Measurements from ENCODE around the gene TMEM30B.

DNA sequence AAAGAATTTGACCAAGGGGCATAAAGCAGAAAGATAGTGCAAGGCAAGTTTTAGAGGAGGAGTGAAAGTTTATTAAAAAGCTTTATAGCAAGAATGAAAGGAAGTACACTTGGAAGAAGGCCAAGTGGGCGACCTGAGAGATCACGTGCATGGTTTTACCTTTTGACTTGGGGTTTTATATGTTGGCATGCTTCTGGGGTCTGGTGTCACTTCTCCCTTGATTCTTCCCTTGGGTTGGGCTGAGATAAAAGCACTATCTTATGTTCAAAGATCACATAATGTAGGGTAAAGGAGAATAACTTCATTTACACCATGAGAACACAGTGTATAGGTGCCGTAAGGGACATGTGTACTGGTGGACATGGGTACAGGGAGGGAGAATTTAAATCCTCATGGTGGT is 17.7 kb upstream of the TMEM30B start:
- TF ChIP-seq, protein P1, sequence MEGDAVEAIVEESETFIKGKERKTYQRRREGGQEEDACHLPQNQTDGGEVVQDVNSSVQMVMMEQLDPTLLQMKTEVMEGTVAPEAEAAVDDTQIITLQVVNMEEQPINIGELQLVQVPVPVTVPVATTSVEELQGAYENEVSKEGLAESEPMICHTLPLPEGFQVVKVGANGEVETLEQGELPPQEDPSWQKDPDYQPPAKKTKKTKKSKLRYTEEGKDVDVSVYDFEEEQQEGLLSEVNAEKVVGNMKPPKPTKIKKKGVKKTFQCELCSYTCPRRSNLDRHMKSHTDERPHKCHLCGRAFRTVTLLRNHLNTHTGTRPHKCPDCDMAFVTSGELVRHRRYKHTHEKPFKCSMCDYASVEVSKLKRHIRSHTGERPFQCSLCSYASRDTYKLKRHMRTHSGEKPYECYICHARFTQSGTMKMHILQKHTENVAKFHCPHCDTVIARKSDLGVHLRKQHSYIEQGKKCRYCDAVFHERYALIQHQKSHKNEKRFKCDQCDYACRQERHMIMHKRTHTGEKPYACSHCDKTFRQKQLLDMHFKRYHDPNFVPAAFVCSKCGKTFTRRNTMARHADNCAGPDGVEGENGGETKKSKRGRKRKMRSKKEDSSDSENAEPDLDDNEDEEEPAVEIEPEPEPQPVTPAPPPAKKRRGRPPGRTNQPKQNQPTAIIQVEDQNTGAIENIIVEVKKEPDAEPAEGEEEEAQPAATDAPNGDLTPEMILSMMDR (IDR thresholded peaks at IDR 0.05) = no peak
- TF ChIP-seq POLR2AphosphoS5 (IDR thresholded peaks at IDR 0.05) (no peak), POLR2A (IDR thresholded peaks at IDR 0.05) (no peak)

Measured in suprapubic skin (tissue), 4 donors.